Activated T-helper 1 cell treated with Interleukin-2 at 50 U/mL for 16 hours (primary cell): ENCODE data around the gene PRR33.

Source experiments
- DNase-seq: peaks from one replicate; pipeline ENCODE4 v3.0.0-alpha.2; 2020; ENCODE audit warnings: low read depth

The PRR33 gene

DNA sequence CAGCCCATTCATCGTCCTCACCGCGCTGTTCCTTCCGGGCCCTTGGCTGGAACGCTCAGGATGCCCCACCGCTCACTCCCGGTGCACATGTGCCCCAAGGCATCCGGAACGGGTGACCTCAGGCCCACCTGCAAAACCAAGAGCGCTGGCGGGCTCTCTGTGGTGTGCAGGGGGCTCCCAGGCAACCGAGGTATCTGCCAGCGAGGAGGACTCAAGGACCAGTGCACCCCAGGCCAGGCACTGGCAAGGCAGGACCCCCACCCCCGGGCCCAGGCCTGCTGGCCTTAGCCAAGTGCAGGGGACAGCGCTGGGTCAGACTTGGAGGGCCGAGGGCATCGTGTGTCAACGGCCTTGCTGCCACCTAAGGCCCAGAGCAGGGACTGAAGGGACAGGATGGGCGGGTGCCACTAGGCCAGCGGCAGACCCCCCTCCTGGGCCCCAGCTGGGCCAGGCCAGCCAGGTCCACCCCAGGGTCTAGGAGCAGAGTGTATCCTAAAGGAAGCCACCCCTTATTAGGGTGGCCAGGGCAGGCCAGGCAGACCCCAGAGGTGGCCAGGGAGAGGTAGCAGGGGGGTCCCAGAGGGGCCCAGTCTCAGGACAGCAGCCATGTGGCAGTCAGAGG lies 36.3 kb upstream of the PRR33 start:
- no peak for DNase-seq

DNA sequence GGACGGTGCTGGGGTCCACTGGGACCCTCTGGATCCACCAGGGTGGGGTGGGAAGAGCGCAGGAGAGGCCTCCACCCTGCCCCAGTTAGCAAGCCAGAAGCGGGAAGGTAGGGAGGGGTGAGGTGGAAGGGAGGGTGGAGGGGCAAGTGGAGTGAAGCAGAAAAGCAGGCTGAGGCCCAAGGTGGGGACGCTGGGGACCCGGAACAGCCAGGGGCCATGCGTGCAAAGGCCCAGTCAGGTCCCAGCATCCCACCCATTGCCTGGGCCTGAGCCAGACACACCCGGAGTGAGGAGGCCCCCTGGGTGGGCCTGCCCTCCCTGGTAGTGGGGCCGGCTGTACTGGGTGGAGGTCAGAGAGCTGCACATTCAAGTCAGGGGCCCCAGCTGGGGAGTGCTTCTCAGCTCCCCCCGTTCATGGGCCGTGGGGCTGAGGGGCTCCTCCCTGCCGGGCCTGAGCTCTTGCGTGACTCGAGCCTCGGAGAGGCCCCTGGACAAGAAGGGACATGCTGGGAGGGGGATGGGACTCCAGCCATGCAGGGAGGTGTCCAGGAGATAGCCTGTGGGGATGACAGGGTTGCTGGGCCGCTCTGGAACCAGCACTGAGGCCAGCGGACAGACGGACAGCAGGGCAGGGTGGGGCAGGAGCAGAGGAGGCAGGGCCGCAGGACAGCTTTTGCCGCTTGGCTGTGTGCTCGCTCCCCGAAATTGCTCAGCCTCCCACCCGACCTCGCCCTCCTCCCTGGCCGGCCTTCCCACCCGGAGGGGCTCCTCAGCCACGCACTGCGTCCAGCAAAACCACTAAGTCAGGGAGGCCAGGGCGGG lies 35.5 kb upstream of the PRR33 start:
- no peak for DNase-seq

DNA sequence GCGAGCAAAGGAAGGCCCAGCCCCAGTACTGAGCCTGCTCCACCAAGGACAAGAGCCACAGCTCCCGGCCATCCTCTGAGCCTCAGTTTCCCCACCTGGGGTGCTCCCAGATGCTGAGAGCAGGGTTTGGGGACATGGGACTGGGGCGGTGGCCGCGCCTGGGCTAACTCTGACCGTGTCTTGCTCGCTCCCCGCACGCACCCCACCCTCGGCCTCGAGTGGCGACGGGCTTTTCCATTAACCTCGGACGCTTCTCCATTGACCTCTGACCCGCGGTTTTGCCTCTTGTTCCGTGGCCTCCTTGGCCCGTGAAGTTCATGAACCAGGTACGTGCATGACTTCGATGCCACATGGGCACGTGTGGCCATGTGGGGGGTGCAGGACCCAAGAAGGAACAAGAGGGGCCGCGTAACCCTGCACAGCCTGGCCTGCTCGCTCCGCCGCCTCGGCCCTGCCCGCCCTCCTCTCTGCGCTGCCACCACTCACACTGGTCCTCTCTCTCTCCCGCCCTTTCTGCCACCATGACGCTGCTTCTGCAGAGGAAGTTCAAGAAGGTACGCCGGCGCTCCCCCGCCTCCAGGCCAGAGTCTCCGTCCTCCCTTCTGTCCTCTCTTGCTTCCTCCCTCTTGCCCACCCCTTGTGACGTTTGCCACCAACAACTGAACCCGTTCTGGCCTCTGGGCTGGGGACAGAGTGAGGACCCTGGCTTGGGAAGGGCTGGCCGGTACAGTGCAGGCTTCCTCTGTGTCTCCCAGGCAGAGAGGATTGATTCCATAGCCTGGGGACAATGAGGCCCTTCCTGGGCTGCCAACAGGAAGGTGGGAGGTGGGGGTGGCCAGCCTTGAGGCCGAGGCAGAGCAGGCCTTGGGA lies 34.7 kb upstream of the PRR33 start:
- DNase-seq: no peak

DNA sequence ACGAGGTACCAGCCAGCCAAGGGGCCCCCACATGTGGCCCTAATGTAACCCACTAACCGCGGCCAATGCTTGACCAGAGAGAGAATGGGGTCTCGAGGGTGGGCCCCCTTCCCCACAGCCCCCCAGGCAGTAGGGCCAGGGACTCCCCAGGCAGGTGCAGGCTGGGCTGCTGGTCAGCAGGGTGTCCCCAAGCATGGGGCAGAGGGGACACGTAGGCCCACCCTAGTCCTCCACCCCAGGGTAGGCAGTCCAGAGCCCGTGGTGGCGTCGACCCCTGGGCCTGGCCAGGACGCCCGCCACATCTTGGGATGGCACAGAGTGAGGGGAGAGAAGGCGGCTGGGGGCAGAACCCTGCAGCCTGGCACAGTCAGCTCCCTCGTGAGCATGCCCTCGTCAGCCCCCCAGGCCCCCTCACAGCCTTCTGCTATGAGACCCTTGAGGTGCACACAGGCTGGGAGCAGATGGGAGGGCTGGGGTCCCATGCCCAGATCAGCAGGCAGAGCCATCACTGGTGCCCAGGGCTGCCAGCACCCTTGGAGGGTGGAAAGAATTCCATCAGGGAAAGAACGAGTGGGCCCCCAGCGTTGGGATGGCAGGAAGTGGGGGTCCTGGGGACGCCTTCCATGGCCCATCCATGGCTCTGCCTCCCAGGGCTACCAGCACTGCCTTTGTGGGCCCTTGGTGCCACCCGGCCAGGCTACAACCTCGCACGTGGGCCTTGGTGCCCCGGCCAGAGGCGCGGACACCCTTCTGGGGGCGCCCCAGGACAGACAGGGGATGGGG lies 33.9 kb upstream of the PRR33 start:
- DNase-seq: no peak

DNA sequence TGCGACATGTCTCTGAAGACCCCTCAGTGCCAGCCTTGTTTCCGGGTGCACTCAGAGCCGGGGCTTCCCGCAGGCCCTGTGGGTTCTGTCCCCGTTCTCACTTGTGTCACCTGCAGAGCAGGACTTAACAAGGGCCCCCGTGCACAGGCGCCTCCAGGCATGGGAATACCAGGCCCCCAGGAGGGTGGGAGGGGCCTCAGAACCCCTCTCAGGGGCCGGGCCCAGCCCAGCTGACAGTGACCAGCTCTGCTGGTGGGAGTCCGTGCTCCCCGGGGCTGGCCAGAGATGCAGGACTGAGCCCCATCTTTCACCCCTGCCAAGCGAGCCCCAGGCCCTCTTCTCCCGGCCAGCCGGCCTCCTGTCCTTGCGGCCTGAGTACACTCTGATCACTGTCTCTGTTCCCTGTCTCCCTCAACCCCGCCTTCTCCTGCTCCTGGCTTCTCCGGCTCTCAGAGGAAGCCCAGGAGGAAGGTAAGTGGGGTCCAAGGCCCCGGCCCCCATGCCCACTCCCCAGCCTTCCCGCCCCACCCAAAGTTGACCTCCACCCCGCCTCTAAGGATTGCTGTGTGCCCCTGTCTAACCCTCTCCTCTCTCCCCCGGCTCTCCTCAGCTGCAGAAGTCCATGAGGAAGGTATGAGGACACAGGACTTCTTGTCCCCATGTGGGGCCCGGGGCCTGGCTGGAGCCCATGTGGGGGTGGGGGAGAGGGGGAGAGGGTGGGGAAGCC lies 33.1 kb upstream of the PRR33 start:
- no peak for DNase-seq

DNA sequence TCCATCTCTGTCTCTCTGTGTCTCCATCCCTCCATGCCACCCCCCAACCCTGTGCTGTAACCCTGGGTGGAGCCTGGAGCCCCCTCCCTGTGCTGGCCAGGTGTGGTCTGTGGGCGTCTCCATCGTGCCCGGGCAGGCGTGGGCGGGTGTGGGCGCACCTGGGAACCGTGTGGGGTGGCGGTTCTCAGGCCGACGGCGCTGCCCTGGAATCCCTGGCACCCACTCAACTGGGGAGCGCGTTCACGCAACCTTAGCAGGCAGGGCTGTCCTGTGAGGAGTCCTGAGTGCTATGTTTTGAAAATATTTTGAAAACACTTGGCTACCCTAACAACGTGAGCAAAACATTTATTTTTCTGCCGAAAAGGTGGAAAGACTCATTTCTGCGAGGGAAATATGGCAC lies 32.5 kb upstream of the PRR33 start:
- no peak for DNase-seq

DNA sequence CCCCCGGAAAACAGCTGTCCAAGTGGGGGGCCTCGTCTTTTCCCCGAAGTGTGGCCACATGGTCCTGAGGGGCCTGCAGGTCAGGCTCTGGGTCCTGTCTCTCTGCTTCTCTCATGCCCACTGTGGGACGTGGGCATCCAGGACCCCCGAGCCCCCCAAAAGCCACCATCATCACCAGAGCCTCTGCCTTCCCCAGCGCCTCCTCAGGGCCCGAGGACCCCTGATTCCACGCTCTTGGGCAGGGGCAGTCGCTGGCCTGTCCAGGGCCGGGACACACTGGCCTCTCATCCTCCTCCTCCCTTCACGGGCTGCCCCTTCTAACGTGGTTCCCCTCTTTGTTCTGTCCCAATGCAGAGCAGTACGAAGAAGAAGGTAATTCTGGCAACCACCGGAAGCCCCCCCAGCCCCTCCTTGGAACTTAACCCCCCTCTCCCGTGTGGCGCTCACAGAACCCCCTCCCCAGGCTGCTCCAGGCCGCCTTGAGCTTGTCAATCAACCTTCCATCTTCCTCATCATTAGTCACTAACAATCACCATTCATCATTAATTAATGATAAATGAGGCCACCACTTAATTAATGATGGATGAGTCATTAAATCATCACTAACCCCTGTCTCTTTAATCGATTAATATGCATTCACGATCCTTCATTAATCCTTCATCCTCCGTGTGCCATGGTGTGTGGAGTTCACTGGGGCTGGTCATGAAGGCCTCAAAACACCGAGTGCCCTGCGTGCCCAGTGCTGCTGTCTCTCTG lies 31.7 kb upstream of the PRR33 start:
- DNase-seq: no peak

DNA sequence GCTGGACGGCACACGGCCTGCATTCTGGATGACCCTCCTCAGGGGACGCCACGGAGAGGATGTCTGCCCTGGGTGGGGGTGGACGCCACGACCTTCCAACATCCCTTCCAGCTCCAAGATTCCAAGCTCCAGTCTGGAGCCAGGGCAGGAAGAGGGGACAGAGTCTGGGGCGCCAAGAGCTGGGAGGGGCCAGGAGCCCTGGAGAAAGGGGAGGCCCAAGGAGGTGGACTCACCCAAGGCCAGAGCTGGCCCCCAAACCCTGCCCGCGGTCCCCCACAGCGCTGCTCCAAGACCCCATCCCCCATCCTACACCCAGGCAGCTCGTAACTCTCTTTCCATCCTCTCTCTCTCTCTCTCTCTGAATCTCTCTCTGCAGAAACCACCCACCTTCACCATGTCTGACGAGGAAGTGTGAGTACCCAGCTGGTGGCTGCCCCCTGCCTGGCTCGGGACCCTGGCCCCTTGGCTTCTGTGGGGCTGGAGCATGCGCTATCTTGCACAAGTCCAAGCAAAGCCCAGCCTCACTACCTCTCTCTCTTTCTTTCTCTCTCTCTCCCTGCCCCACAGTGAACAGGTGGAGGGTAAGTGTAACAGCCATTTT lies 30.9 kb upstream of the PRR33 start:
- no peak for DNase-seq

DNA sequence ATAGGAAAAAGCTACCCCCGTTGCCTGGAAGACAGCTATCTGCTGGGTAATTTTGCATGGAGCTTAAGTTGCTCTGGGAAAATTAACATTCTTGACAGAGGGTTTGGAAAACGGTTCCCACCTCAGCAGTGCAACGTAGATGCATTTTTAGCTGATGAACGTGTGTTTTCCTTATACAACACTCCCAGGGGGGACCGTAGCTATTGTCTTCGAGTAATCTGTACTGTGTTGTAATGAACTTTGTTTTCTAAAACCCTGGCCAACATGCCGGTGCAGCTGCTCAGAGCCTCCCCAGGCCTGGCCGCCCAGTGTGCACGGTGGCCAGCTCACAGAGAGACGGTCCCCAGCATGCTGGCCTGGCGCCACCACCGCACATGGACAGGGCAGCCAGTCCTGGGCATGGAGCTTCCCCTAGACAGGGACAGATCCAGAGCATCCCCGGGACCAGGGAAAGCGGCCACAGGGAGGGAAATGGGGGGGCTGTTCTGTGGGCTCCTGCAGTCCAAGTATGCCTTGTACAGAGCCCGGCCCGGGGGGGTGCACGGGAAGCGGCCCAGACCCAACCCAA lies 30.0 kb upstream of the PRR33 start:
- no peak for DNase-seq

DNA sequence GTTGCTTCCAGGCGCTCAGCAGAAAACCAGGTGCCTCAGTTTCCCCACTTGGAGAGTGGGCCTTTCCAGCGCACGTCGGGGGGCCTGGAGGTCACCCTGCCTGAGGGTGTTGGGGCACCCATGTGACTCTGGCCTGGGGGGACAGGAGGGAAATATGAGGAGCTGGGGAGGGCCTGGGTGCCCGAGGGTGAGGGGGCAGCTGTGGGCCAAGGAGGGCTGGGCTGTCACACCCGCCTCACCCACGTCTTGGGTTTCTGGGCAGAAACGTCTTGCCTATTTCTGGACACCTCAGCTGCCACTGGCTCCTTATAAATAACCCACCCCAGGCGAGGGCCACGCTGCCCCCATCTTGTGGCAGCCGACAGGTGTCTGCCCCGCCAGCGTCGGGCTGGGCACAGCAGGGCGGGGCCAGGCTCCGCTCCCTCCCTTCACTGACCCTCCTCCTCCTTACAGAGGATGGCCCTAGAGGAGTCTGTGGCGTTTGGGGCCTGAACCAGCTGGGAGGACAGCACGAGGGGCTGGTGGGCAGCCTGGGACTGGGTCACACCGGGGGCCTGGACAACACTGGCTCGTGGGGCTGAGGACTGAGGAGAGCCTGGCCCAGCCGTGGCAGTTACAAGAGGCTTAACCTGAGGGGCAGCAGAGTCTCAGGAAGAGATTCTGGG lies 29.3 kb upstream of the PRR33 start:
- DNase-seq: no peak

DNA sequence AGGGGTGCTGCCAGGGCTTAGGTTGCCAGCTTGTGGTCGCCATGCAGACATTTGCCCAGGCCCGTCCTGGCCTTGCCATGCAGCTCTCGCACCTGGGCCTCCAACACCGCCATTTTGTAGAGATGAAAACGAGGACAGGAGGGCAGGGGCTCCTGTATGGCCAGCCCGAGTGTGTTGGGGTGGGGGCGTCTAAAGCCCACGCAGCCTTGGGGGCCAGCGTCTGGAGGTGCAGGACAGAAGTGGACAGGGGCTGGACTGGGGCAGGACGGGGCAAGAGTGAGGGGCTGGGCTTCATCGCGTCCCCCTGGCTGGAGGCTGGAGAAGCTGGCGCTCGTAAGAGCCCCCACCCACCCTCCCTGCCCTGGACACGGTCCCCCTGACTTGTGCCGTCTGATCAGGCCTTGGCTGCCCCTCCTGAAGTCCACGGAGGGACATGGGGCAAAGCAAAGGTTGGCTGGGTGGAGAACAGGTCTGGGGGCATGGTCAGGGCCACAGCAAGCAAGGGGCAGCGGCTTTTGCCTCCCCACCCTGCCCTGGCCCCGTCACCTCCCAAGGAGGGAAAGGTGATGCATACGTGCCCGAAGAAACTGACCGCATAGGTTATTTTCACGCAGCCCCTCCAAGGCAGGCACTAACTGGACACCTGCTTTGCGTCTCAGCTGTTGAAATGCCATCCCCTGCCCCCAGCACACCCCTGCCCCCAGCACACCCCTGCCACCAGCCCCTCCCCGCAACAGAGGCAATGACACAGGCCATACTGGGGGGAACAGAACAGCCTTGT lies 28.6 kb upstream of the PRR33 start:
- DNase-seq: no peak

DNA sequence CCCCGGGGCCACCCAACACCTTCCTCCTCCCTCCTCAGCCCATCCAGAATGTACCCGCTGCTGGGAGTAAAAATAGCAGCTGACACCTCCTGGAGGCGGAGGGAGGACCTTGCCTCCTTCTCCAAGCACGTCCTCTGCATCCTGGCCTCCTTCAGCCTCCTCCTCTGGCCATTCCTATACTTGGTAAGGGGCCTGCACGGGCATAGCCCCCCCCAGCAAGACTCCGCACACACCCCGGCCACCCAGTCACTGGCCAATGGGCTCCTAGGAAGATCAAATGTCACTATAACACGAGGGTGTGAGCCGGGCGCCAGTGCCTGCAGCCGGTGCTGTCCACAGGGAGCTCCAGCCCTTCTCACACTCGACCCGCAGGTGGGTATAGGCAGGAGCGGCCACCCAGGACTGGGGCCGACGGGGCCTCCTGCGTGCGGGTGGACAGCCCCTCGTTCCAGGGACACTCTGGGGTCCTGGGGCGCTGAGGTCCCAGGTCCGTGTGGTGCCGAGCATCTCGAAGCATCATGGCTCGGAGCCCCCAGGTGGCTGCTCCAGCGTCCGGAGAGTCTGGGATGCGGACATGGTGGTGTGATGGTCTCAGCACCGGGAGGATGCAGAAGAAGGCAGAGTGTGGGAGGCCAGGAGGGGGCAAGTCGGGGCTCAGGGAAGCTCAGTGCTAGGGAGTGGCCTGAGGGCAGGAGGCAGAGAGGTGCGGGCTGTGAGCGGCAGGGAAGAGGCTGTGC lies 27.9 kb upstream of the PRR33 start, which contains the start of gene TNNT3:
Gene TNNT3 (plus strand): TSS at position 313 of the 737 bp plus-strand sequence. CDS start 3,172 bp downstream, outside the sequence.
- DNase-seq: no peak

DNA sequence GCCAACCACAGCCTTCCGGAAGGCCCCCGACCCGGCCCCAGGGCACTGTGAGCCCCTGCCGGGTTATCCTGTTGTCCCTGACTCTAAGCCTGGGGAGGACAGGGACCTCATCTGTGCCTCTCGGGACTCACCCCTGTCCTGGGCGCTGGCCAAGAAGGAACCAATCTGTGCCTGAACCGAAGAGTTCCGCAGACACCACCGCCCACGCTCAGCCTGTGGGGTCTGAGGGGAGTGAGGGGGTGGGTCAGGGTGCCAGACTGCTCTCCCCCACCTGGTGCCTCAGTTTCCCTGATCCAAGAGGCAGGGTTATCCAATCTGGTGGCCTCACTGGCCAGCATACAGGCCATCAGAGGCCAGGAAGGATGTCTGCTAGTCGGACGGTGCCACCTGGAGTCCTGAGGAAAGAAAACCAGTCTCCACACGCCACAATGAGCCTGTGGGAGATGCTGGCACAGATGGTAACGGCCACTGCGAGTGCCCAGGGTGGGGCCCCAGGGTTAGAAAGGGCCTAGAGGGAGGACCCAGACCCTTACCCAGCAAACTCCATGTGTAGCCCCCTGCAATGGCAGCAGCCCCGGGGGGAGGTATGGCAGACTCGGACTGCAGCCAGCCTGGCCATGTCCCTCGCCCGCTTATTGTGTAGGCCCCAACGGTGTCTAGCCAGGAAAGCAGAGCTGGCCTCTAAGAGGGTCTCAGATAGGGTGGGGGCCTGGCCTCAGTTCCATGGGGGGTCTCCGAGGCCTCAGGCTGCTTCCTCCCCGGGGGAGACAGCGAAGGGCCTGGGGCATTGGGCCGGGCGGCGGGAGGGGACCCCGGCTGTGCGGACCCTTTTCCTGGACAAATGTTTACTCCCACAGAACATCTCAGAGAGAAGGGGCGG lies 27.0 kb upstream of the PRR33 start:
- DNase-seq: no peak

DNA sequence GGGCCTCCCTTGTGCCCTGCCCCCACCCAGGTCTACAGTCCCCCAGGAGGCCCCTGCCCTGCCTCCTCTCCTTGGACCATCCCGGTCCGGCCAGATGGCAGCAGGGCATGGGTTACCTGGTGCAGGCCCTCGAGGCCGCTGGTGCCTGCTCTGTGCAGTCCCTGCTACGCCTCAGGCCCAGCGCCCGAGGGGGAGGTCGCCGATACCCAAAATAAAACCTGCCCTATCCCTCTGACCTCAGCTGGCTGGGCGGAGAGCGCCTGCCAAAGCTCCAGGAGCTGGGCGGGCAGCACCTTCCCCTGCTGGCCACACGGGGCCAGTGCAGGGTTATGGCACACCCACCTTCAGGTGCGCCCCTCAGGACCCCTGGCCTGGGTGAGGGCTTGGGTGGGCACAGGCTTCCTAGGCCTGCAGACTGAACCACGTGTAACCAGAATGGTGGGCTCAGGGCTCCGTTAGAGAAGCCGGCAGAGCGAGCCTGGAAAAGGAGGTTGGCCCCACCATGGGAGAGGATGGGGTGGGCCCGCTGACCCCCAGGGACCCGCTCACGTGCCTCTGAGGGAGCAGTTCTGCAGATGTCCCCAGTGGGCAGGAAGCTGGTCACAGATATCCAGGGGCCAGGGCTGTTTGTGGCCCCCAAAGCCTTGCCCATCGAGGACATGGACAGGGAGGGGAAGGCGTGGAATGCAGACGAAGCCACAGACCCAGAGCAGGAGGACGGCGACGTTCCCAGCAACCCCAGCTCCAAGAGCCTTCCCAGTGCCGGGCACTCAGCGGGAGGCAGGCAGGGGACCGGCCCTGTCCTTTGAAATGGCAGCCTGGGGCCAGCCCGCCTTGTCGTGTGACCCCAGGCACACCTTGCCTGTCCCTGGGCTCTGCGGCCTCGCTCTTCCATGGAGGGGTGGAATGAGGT lies 26.1 kb upstream of the PRR33 start:
- DNase-seq: no peak

DNA sequence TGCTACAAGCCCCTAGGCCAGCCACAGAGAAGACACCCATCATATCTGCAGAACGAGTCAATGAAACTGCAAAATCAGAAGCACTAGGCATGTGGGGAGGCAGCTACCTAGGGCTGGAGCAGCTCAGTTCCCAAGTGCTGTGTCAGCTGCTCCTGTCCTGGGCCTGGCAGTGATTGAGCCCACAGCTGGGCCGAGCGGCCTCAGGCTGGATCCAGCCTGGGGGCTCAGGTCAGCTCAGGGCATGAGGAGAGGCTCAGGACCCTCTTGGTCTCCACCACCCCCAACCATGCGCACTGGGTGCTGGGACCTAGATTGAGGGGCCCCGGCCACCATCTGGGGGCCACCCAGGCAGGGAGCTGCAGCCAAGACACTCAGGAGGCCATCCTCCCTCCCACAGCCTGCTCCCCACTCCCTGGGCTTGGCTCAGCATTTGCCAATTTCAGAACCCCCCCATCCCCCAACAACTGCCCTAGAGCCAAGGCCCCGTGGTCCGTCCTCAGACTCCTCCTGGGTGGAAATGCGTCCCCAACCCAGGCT lies 25.4 kb upstream of the PRR33 start:
- DNase-seq: no peak
